Measurements from ENCODE around the gene TBX18.

TBX18 gene

DNA sequence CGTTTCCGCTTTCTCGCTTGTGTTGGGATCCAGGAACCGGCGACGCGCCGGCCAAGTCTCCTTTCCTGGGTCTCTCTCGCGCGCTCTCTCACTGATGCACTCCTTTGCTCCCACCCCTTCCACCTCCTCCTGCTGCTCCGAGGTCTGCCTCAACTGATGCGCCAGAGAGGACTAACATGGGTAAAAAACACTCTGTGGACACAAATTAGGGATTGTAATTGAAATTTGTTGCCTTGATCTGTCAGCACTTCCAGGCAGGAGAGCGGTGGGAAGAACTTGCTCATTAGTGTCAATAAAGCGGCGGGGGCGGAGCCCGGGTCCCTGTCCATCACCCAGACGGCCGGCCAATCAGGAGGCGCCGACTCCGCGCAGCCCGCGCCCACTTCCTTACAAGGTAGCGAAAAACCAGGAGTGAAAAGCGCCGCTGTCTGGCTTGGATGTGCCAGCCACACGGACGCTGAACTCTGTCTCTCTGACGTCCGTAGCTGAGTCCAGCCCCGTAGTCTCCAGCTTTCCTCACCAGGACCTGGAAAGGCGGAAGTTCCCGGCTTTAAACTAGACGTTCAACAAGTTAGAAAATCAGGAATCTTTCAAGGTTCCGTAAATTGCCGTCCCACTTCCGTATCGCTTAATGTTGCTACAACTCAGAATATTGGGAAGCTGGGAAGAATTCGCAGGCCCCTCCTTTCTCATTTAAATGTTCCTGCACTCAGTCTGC is at the start of gene TBX18:
TSS of gene TBX18 (minus strand) at position 267 of the 718 bp plus-strand sequence. CDS start 417 bp downstream, outside the sequence.
- DNase-seq (ENCODE audit: low spot score), result peak; percentile 61

DNA sequence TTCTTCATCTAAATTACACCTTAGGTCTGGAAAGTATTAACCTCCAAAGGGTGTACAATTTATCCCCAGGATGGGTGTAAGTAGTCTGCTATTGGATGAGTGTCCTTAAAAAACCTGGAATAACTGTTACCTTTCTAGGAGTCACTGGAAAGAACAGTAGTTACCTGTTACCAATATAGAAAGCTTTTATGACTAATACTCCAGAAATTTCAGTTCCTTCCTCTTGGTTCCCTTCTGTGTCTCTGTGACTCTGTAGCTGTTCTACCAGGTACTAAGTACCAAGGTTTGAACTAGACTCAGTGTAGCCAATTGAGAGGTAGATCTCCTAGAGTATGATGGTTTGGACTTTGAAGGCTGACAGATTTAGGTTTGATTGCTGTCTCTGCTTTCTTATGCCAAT is 47.0 kb upstream of the TBX18 start:
- no peak for DNase-seq (ENCODE audit: low spot score)

DNA sequence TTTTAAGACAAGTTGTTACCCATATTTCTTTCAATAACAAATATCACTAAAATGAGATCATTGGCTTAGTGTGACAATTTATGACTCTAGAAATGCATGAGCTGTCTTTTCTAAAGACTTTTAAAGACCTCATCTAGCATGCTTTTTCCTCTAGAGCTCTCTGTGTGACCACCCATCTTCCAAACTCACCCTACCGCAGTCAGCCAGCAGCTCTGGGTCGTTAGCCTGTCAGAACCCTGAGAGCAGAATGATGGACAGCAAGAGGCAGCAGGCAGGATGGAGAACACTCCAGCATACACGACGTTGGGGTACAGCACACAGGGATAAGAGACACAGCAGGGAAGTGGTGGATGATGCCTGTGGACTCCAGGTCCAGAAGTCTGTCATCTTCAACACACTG is 45.1 kb upstream of the TBX18 start:
- DNase-seq (ENCODE audit: low spot score), result no peak

DNA sequence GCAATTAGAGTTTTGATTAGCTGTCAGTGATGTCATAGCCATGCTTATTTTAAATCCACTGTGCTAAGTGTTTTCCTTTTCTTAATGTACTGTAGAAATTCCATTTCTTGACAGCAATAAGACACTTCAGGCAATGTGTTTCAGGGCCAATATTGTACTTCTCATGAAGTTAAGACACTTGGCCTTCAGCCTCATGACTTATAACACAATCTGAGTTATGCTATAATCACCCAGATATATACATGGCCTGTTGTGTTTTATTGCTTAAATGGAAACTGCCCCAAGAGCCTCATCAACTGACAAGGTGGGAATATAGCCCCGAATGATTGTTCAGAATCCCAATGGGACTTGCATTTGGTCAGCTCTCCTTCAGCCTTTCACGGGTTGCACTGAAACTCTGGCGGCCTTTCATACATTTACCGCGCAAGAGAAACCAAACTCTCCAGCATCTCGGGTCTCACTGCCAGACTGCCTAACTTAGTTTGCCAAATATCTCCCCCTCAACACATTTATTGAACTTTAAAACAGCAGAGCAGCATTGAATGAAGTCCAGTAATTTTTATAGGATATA is 44.2 kb upstream of the TBX18 start:
- DNase-seq (ENCODE audit: low spot score), result no peak

- no peak for DNase-seq (ENCODE audit: low spot score)
Observed at GRCh38 chr6:84805145-84805544, 40.7 kb upstream of the TBX18 start.

- no peak for DNase-seq (ENCODE audit: low spot score)
Observed at GRCh38 chr6:84804720-84805119, 40.3 kb upstream of the TBX18 start.

- DNase-seq (ENCODE audit: low spot score), result no peak
Observed at GRCh38 chr6:84801250-84801649, 36.9 kb upstream of the TBX18 start.

DNA sequence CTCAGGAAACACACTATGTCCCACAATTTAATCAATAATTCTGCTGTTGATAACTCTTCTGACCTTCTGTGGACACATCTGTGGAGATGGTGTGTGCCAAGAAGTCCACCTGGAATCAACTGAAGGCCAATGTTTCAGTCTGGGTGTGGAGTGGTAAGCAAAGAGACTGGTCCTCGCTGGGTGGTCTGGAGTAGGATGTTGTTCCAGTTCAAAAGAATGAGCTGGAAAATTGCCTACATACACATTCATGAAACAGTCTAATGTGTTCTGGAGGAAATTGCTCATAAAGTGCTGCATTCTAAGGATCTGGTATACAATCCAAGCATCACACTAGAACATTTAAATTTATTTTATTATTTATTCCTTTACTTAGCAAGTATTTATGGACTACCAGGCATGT is 33.9 kb upstream of the TBX18 start:
- DNase-seq (ENCODE audit: low spot score), result no peak

- no peak for DNase-seq (ENCODE audit: low spot score)
Observed at GRCh38 chr6:84796343-84796742, 31.9 kb upstream of the TBX18 start.

DNA sequence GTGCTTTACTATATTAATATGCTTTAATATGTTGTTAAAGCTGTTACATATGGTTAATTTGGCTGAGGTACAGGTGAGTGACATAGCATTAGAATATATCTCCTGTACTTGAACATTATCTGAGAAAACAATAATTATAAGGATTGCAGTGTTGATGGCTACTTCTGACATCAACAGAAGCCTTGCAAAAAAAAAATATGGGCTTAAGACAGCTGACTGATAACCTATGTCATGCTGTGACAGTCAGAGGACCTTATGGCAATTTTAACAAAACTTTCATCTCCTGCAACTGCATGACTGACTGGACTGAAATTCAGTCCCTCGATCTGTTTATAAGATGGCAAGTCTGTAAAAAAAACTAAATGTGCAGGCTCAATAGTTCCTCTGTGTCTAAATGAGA is 27.5 kb upstream of the TBX18 start:
- DNase-seq (ENCODE audit: low spot score), result no peak

DNA sequence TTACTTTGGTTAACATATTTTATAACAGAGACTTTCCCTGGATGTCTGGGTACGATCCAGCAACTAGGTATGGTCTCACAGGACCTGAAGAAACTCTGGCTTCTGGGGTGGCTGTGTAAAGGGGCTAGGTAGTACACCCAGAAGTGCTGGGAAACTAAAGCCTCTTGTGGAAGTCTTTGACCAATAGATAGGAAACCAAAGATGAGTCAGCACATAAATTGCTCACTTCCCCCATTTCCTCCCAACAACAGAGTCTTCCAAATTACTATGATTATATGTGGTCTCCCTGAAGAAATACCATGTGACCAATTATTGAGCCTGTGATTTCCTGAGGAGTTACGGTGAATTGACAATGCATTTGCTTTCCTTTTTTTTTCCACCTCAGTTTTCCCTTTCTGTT is 26.8 kb upstream of the TBX18 start:
- no peak for DNase-seq (ENCODE audit: low spot score)

DNA sequence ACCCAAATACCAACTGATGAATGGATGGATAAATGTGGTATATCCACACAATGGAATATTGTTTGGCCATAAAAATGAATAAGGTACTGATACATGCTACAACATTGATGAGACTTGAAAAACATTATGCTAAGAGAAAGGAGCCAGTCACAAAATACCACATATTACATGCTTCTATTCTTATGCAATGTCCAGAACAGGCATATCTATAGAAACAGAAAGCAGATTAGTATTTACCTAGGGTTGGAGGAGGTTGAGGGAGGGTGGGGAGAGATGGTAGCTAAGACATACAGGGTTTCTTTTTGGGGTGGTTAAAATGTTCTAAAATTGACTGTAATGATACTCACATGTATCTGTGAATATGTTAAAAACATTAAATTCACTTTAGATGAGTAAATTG is 24.8 kb upstream of the TBX18 start:
- no peak for DNase-seq (ENCODE audit: low spot score)

DNA sequence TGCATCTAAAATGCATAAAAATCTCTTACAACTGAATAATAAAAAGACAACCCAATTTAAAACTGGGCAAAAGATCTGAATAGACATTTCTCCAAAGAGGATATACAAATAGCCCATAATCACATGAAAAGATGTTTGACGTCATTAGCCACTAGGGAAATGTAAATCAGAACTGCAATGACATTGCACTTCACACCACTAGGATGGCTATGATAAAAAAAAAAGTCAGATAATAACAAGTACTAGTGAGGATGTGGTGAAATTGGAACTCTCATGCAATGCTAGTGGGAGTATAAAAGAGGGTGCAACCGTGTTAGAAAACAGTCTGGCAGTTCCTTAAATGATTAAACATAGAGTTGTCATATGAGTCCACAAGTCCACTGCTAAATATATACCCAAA is 24.3 kb upstream of the TBX18 start:
- no peak for DNase-seq (ENCODE audit: low spot score)

DNA sequence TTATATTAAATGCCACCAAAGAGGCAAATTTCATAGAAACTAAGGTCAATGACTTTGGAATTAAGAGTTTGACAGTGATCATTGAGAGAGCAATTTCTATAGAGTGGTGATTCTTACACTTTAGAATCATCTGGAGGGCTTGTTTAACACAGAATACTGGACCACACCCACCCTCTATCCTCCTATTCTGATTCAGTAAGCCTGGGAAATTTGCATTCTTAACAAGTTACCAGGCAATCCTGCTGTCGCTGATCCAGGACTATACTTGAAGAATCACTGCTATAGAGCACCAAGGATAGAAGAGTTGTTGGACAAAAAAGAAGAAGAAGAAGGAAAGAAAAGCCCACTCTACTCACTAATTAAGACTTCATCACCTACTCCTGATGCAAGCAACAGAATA is 21.3 kb upstream of the TBX18 start:
- no peak for DNase-seq (ENCODE audit: low spot score)

- no peak for DNase-seq (ENCODE audit: low spot score)
Observed at GRCh38 chr6:84779917-84780316, 15.5 kb upstream of the TBX18 start.

DNA sequence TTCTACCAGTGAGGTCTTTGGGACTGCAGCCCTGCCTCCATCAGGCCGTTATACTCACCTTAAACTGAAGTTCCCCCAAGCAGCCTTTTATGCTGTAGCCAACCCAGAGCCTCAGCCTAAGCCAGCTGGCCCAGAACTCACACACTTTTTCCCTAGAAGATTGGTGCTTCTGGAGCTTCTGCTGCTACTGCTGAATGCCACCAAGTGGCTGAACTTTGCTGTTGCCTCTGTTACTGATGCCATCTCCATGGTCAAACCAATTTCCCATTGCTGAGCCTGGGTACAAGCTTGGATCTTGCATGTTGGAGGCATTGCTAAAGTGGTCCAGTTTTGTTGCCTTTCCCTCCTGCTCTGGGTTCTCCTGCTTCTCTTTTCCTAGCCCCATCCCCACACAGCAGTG is 15.0 kb upstream of the TBX18 start:
- DNase-seq (ENCODE audit: low spot score), result no peak

GRCh38 chr6:84777888-84778287 is 13.5 kb upstream of the TBX18 start:
- no peak for DNase-seq (ENCODE audit: low spot score)

DNA sequence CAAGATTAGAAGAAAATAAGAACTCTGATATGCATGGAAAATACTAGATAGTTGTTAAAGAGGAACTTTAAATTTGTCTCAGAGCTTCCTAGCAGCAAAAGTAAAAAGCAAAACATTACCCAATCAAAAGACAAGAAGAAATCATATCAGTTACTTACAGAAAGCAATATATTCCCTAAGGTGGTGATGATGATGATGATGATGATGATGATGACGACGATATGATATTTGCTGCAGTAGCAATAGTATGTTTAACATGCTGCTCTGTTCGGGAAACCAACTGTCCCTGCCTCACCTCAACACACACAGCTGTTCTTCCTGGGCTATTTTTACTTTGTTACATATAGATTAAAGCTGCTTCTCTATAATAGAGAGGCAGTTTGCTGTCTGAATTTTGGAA is 12.0 kb upstream of the TBX18 start:
- DNase-seq (ENCODE audit: low spot score), result no peak

DNA sequence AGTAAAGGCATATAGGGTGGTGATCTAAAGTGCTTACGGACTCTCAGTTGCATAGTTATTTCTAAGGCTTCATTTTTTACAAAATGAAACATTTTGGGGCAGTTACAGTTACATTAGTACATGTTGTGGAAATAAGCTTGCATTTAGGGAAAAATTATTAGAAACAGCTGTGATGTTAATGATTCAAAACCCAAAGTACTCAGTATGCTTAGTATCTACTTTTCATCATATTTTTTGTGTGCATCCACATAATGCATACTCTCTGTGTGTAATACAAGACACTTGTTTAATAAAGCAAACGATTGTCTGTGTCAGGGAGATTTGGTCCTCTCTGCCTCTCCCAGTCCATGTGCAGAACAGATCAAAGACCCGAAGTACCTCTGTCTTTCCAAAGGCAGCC is 11.4 kb upstream of the TBX18 start:
- no peak for DNase-seq (ENCODE audit: low spot score)

DNA sequence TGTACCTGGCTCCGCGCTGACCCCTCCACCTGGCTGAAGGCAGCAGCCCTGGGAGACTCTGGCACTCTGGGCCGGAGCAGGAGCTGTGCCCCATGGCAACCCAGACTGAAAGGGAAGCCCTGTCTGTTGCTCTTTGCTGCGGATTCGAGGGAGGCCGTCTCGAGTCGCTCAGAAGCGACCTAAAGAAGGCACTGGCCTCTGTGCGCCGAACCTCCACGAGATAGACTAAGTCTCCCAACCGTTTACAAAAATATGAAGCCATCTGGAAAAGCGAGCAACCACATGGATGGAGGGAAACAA is 10.5 kb upstream of the TBX18 start:
- no peak for DNase-seq (ENCODE audit: low spot score)

DNA sequence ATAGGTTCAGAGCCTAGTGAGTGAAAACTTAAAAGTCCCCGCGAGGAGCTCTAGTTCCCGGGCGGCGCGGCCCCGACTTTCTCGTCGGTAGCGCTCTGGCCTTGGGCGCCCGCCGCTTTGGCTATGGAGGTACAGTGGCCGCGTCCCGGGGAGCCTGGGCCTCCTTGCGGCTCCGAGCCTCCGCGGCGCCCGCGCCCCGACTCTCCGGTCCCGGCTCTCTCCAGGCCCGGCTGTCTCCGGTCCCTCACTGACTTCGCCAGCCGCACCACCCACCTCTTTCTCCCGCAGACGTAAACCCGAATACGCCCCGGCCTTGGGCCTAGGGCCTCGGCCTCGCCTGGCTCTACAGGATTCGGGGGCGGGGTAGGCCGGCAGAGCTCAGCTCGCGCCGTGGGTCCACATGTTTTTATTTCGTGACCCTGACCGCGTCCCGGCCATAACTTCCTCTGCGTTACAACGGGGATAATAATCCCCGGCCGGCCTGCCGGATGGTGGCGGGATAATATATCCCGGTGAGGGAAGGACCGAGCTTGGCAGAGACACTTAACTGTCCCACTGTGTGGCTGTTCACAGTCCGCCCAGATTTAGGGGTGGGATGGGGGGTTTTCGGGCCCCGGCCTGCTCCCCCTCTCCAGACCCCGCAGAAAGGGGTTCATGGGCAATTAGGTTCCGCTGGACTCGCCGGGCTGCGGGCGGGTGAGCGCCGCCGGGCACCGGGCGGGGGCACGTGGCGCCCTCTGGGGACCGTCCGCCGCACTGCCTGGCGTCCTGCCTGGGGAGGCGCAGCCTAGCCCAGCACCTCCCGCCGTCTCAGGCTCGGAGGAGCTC is 10.0 kb upstream of the TBX18 start:
- DNase-seq (ENCODE audit: low spot score), result peak; percentile 79

- peak; percentile 70 for DNase-seq (ENCODE audit: low spot score)
Observed at GRCh38 chr6:84773431-84774156, 9.2 kb upstream of the TBX18 start.

DNA sequence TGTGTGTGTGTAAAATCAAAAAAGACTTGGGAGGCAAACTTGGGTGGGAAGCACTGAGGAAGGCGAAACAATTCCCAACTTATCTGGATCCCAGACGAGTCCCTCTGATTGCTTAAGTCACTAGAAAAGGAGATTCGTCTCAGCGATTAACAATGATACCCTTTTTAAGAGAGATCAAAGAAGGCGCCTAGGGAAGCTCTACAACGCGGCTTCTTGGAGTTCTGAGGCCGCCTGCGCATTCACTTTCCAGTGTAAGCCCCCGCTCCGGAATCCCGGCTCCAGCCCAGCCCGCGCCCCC is 8.7 kb upstream of the TBX18 start:
- no peak for DNase-seq (ENCODE audit: low spot score)

Measured in D341Med (cell line).